Memory B cell (primary cell): ENCODE data around the gene AUTS2.

ENCODE experiments used
- ATAC-seq: fragments of 150-1000 bp; cut with Tn5 transposase; 2 replicates; pipeline ENCODE4 v1.10.0; 2021; ENCODE audit warnings: low read depth, mild to moderate bottlenecking, moderate library complexity
- DNase-seq, 2 donors: peaks; one replicate each; pipeline ENCODE4 v3.0.0; 2022; ENCODE audit warnings: low spot score in 2 of 2
- H3K27ac Mint-ChIP-seq: one replicate; pipeline ENCODE4 v1.8.0; 2022; ENCODE audit warnings: mild to moderate bottlenecking, moderate library complexity, mixed read lengths
- H3K27me3 Mint-ChIP-seq: one replicate; pipeline ENCODE4 v1.8.0; 2022; ENCODE audit warnings: mixed read lengths
- H3K36me3 Mint-ChIP-seq: one replicate; pipeline ENCODE4 v1.8.0; 2022; ENCODE audit warnings: mild to moderate bottlenecking, mixed read lengths
- H3K4me1 Mint-ChIP-seq: one replicate; pipeline ENCODE4 v1.8.0; 2022; ENCODE audit warnings: mixed read lengths
- H3K4me3 Mint-ChIP-seq: one replicate; pipeline ENCODE4 v1.8.0; 2022; ENCODE audit warnings: mild to moderate bottlenecking, moderate library complexity, mixed read lengths
- H3K9me3 Mint-ChIP-seq: one replicate; pipeline ENCODE4 v1.8.0; 2022; ENCODE audit warnings: mixed read lengths

AUTS2 gene

GRCh38 chr7:69700331-69700730, 102.1 kb downstream of the AUTS2 start:
- H3K4me1 Mint-ChIP-seq: peaks cover 27% of the 10 kb centered on the region
- no peak overlapping the region for H3K27ac Mint-ChIP-seq
- H3K27me3 Mint-ChIP-seq: no peaks in the 10 kb centered on the region
- H3K4me3 Mint-ChIP-seq: no peak overlapping the region
- DNase-seq (no peak), ATAC-seq (no peak)
- H3K9me3 Mint-ChIP-seq: no peaks in the 10 kb centered on the region
- H3K36me3 Mint-ChIP-seq: no peaks in the 10 kb centered on the region

DNA sequence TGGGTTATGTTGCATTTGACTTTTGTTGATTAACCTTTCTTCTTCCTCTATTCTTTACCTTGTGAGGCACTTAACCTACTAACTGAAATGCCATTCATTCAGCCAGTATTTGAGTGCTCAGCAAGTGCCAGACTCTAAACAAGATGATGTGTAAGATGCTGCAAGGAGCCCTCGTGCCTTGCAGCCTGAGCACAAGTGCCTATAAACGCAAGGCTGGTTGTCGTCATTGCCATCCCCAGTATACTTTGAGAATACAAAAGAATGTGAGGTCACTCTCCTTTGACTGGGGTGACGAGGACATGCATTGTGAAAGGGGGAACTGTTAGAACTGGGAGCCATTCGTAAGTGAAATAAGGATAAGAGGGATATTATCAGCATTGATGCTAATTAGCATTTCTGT, 103.0 kb downstream of the AUTS2 start:
- H3K9me3 Mint-ChIP-seq: no peaks in the 10 kb centered on the region
- DNase-seq (no peak), ATAC-seq (no peak)
- H3K4me3 Mint-ChIP-seq: no peak overlapping the region
- peaks cover 22% of the 10 kb centered on the region for H3K4me1 Mint-ChIP-seq
- H3K36me3 Mint-ChIP-seq: no peaks in the 10 kb centered on the region
- H3K27me3 Mint-ChIP-seq: no peaks in the 10 kb centered on the region
- no peak overlapping the region for H3K27ac Mint-ChIP-seq

DNA sequence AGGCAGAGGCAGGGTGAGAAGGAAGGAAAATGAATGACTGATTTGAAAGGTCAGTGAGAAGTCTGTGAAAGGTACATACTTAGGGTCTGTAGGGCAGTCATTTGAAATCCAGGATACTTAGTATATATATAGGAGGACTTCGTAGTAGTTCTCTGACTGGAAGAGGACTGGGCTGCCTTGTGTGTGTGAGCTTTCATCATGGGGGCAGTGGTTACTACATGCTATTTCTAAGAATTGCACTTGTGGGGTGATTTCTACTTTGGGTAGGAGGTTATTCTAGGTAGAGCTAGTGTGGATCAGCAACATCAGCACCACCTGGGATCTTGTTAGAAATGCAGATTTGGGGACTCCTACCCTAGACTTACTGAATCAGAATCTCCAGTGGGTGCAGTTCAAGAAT, 104.1 kb downstream of the AUTS2 start:
- DNase-seq (no peak), ATAC-seq (no peak)
- peaks cover 16% of the 10 kb centered on the region for H3K4me1 Mint-ChIP-seq
- H3K27ac Mint-ChIP-seq: no peak overlapping the region
- no peaks in the 10 kb centered on the region for H3K36me3 Mint-ChIP-seq
- H3K9me3 Mint-ChIP-seq: no peaks in the 10 kb centered on the region
- no peak overlapping the region for H3K4me3 Mint-ChIP-seq
- H3K27me3 Mint-ChIP-seq: no peaks in the 10 kb centered on the region

DNA sequence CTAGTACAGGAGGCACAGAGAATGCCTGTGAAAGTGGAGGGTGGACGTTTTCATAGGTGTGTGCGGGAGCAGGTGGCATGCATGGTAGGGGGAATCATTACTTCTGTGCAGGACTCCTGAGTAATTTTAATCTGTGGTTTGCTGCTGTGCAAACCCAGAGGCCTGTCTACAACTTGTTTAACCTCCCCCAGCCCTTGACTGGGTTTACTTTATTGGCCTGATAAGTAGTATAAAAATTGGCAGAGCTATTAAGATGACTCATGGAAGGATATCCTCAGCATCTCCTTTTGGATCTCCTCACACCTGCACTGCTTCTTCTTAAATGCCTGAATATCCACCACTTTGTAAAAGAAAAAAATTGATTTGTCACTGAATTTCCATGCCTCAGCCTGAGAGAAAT, 104.8 kb downstream of the AUTS2 start:
- no peaks in the 10 kb centered on the region for H3K9me3 Mint-ChIP-seq
- DNase-seq (no peak), ATAC-seq (no peak)
- H3K27ac Mint-ChIP-seq: no peak overlapping the region
- no peaks in the 10 kb centered on the region for H3K36me3 Mint-ChIP-seq
- no peak overlapping the region for H3K4me3 Mint-ChIP-seq
- H3K27me3 Mint-ChIP-seq: no peaks in the 10 kb centered on the region
- peaks cover 11% of the 10 kb centered on the region for H3K4me1 Mint-ChIP-seq

GRCh38 chr7:69706070-69706469, 107.8 kb downstream of the AUTS2 start:
- DNase-seq: no peak
- Mint-ChIP-seq H3K9me3 (no peaks in the 10 kb centered on the region), H3K36me3 (no peaks in the 10 kb centered on the region), H3K27me3 (no peaks in the 10 kb centered on the region), H3K27ac (no peak overlapping the region), H3K4me1 (peaks cover 10% of the 10 kb centered on the region), H3K4me3 (no peak overlapping the region)
- no peak for ATAC-seq

GRCh38 chr7:69708857-69709256, 110.6 kb downstream of the AUTS2 start:
- ATAC-seq: no peak
- DNase-seq: no peak
- Mint-ChIP-seq H3K27me3 (no peaks in the 10 kb centered on the region), H3K4me3 (no peak overlapping the region), H3K27ac (no peak overlapping the region), H3K36me3 (no peaks in the 10 kb centered on the region), H3K9me3 (no peaks in the 10 kb centered on the region), H3K4me1 (peaks cover 2% of the 10 kb centered on the region)

DNA sequence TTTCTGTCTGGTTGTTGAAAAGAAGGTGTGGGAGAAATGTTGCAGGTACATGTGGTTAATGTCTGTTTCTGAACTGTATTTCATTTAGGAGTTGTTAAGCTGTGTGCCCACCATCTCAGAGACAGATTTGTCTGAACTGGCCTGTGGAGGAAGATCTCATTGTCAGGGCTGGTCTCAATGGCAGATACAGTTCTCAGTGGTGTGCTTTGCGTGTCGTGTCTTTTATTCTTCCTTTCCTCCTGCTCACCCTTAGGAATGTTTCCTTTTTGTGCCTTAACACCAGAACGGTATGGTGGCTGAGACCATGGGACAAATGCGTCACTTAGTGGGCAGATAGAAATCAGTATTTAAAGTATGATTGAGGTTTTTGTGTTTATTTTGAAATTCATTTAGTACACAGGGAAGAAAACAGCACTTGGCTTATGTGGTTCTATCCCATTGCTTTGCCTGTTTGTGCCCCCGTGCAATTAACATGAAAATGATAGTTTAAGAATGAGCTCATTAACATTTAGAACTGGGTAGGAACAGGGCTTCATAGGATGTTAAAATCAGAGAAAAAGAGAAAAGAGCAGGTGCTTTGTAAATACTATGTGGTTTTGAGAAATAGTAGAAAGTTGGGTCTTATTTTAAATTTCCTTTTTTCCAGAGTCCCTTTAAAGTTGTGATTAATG, 112.6 kb downstream of the AUTS2 start:
- H3K27me3 Mint-ChIP-seq: no peaks in the 10 kb centered on the region
- H3K4me3 Mint-ChIP-seq: no peak overlapping the region
- no peak overlapping the region for H3K27ac Mint-ChIP-seq

GRCh38 chr7:69714886-69715576, 116.8 kb downstream of the AUTS2 start:
- no peak for DNase-seq
- H3K27me3 Mint-ChIP-seq: no peaks in the 10 kb centered on the region
- ATAC-seq: no peak
- H3K27ac Mint-ChIP-seq: no peak overlapping the region
- peaks cover 2% of the 10 kb centered on the region for H3K4me1 Mint-ChIP-seq
- no peaks in the 10 kb centered on the region for H3K9me3 Mint-ChIP-seq
- no peak overlapping the region for H3K4me3 Mint-ChIP-seq
- no peaks in the 10 kb centered on the region for H3K36me3 Mint-ChIP-seq

More for the DNA sequence above, 112.6 kb downstream of the AUTS2 start:
- no peak for ATAC-seq
- H3K9me3 Mint-ChIP-seq: no peaks in the 10 kb centered on the region
- H3K36me3 Mint-ChIP-seq: no peaks in the 10 kb centered on the region
- DNase-seq: no peak
- H3K4me1 Mint-ChIP-seq: peaks cover 2% of the 10 kb centered on the region

DNA sequence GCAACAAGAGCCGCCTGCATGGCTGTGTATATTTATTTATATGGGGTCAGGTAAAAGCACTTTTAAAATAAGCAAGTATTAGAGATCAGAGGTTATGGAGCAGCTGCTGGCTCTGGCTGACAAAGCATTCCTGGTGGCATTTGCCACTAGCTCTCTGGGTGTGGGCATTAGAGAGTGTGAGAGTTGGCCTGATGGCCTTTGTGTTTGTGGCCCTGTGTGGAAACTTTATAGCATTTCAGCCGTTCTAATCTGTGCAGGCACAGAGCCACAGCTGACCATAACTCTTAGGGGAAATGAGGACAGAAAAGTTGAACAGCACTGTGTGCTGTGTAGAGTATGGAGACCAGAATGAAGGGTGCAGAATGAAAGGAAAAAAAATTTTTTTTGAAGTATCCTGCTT, 118.9 kb downstream of the AUTS2 start:
- no peak overlapping the region for H3K4me3 Mint-ChIP-seq
- peaks cover 2% of the 10 kb centered on the region for H3K4me1 Mint-ChIP-seq
- no peak overlapping the region for H3K27ac Mint-ChIP-seq
- no peak for DNase-seq
- H3K27me3 Mint-ChIP-seq: no peaks in the 10 kb centered on the region
- no peaks in the 10 kb centered on the region for H3K9me3 Mint-ChIP-seq
- ATAC-seq: no peak
- H3K36me3 Mint-ChIP-seq: no peaks in the 10 kb centered on the region

- Mint-ChIP-seq H3K27me3 (no peaks in the 10 kb centered on the region), H3K36me3 (no peaks in the 10 kb centered on the region)
- no peak for DNase-seq
Observed at GRCh38 chr7:69719717-69720116, 121.4 kb downstream of the AUTS2 start.

DNA sequence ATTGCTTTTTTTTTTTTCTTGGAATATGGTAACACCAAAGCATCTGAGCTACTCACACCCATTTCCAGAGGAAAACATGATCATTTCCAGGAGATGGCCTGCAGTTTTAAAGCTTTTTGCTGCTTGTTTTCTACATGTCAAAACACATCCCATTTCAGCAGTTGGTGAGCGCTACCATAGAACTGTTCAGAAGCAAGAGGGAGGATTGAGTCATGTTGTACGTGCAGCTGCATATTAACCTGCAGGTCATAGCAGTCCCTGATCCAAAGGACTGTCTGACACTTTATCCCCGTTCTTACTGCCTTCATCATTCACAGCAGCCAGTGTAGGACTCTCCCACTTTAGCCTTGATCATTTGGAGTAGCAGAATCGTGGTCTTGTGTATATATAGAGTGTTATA, 124.6 kb downstream of the AUTS2 start:
- peaks cover 2% of the 10 kb centered on the region for H3K36me3 Mint-ChIP-seq
- ATAC-seq (no peak), DNase-seq (no peak)
- H3K9me3 Mint-ChIP-seq: peaks cover 4% of the 10 kb centered on the region
- no peak overlapping the region for H3K4me3 Mint-ChIP-seq
- no peak overlapping the region for H3K27ac Mint-ChIP-seq
- H3K4me1 Mint-ChIP-seq: peaks cover 8% of the 10 kb centered on the region
- H3K27me3 Mint-ChIP-seq: no peaks in the 10 kb centered on the region

More at GRCh38 chr7:69719717-69720116, 121.4 kb downstream of the AUTS2 start:
- no peak overlapping the region for H3K27ac Mint-ChIP-seq
- no peaks in the 10 kb centered on the region for H3K9me3 Mint-ChIP-seq
- peaks cover 2% of the 10 kb centered on the region for H3K4me1 Mint-ChIP-seq
- no peak for ATAC-seq
- H3K4me3 Mint-ChIP-seq: no peak overlapping the region

- Mint-ChIP-seq H3K4me3 (no peak overlapping the region), H3K9me3 (peaks cover 6% of the 10 kb centered on the region), H3K27ac (no peak overlapping the region), H3K36me3 (peaks cover 2% of the 10 kb centered on the region), H3K27me3 (no peaks in the 10 kb centered on the region), H3K4me1 (peaks cover 14% of the 10 kb centered on the region)
- DNase-seq: no peak
- ATAC-seq: no peak
Observed at GRCh38 chr7:69723663-69724062, 125.4 kb downstream of the AUTS2 start.

GRCh38 chr7:69728304-69728703, 130.0 kb downstream of the AUTS2 start:
- H3K36me3 Mint-ChIP-seq: peaks cover 2% of the 10 kb centered on the region

DNA sequence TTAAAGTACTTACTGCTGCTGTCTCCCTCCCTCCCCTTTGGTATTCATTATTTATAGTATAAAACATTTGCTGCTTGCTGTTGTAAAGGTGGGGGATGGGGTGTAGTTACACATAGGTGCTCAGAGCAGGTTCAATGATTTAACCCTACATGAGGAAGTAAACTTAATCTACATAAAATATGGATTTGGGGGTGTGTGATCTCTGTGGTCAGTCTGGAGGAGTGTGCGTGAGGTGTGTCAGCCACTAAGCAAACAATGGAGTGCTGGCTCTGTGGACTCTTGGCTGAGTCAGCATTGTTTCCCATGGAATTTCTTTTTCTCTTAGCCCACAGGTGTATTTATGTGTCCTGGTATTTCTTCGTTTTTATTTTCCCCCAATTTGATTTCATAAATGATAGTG, 133.9 kb downstream of the AUTS2 start:
- H3K4me3 Mint-ChIP-seq: no peak overlapping the region
- no peaks in the 10 kb centered on the region for H3K36me3 Mint-ChIP-seq
- ATAC-seq: no peak
- H3K4me1 Mint-ChIP-seq: peaks cover 10% of the 10 kb centered on the region
- no peak for DNase-seq
- no peaks in the 10 kb centered on the region for H3K27me3 Mint-ChIP-seq
- H3K27ac Mint-ChIP-seq: no peak overlapping the region
- peaks cover 1% of the 10 kb centered on the region for H3K9me3 Mint-ChIP-seq

More at GRCh38 chr7:69728304-69728703, 130.0 kb downstream of the AUTS2 start:
- H3K27me3 Mint-ChIP-seq: no peaks in the 10 kb centered on the region
- peaks cover 17% of the 10 kb centered on the region for H3K4me1 Mint-ChIP-seq
- ATAC-seq: no peak
- H3K9me3 Mint-ChIP-seq: peaks cover 6% of the 10 kb centered on the region
- peak overlapping the region; percentile 28 for H3K27ac Mint-ChIP-seq
- no peak overlapping the region for H3K4me3 Mint-ChIP-seq
- DNase-seq: no peak

DNA sequence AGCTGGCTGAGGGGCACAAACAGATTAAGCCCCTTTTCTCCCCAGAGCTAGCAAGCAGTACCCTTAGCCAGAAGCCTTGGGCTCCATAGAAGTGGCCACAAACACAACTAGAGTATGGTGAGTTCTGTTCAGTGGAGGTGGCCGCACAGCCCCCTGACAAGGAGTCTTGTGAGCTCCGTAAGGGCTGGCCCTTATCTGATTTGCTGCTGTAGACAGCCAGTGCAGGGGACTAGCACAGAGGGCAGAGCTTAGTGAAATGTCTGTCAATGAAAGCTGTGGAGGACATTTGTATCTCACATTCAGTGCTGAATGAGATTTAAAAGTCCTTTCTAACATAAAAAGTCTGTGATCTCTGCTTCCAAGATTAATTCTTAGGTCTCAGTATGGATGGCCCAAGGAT, 137.3 kb downstream of the AUTS2 start:
- peaks cover 21% of the 10 kb centered on the region for H3K4me1 Mint-ChIP-seq
- H3K27me3 Mint-ChIP-seq: no peaks in the 10 kb centered on the region
- no peak for DNase-seq
- H3K4me3 Mint-ChIP-seq: no peak overlapping the region
- H3K9me3 Mint-ChIP-seq: no peaks in the 10 kb centered on the region
- ATAC-seq: no peak
- no peaks in the 10 kb centered on the region for H3K36me3 Mint-ChIP-seq
- no peak overlapping the region for H3K27ac Mint-ChIP-seq
